ENCODE measurements around the gene MFRP. TPM values are rescaled to one million over a fixed set of nuclear protein-coding genes. Genes with fewer than 3 reads are reported as not detected.

The MFRP gene
- total and polyA plus RNA-seq, 9 of the 15 experiments (the other 6 are each of a cell fraction or from before 2014, with no cell fraction given) = not detected

DNA sequence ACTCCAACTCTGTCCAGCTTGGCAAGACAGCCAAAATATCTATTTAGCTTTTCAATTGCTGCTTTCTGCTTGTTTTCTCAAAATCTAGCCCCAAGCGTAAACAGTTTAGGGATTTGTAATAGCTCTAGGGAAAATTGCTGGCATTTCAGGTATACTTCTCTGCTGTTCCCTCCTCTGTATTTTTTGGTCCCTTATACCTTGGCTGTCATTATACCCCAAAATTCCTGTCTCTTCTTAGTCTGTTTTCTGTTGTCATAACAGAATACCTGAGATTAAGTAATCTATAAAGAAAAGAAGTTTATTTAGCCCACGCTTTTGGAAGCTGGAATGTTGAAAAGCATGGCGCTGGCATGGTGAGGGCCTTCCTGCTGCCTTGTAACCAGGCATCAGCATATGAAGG lies 53.0 kb downstream of the MFRP start:
- Histone ChIP-seq H3K4me2 (ENCODE audit: insufficient read depth, low read length) (no peak overlapping the region), H2AFZ (ENCODE audit: low read depth, low read length) (no peak overlapping the region), H3K9me1 (ENCODE audit: control insufficient read depth, insufficient read depth, low read length) (no peaks in the 10 kb centered on the region), H3K27me3 (ENCODE audit: control insufficient read depth in 2 of 2, insufficient read depth in 2 of 2, low read length in 2 of 2) (no peaks in the 10 kb centered on the region), H4K20me1 (replicated peaks; ENCODE audit: control insufficient read depth, insufficient read depth, low read length) (no peaks in the 10 kb centered on the region), H3K9me3 (replicated peaks; ENCODE audit: control insufficient read depth, insufficient read depth, low read depth, low read length) (peaks cover 7% of the 10 kb centered on the region), H3K4me3 (no peak overlapping the region), H3K27ac (ENCODE audit: extremely low read depth, low read depth, low read length) (no peak overlapping the region), H3K36me3 (ENCODE audit: control insufficient read depth, insufficient read depth, low read length) (peaks cover 37% of the 10 kb centered on the region; the same call in 2 of the 3 replicates), H3K9ac (ENCODE audit: insufficient read depth in 1 of 2, low read depth in 2 of 2, low read length in 2 of 2) (no peak overlapping the region), H3K4me1 (replicated peaks in 1 of 2; ENCODE audit: control insufficient read depth in 2 of 2, insufficient read depth in 2 of 2, low read length in 2 of 2) (no peaks in the 10 kb centered on the region), H3K79me2 (ENCODE audit: control insufficient read depth, insufficient read depth, low read length) (no peaks in the 10 kb centered on the region)
- intact Hi-C loops (cut with micrococcal nuclease) = no loop called here
- in situ Hi-C loops (cut with MboI) = no loop called here
- ChIA-PET CTCF (ENCODE audit: low intra/inter-chr PET ratio) (no interaction called here), POLR2A (no interaction called here)
- 98% methylated on average over 3 of the region's 3 CpGs for WGBS (ENCODE audit: insufficient coverage, low coverage, missing lambda C conversion rate)
- ATAC-seq (no peak), DNase-seq (ENCODE audit: extremely low read depth in 1 of 4, low spot score in 3 of 4) (no peak), FAIRE-seq (no peak)
- TF ChIP-seq MAZ (CRISPR knock-in tag; conservative IDR thresholded peaks at IDR 0.05 in 1 of 2, IDR thresholded peaks at IDR 0.05 in 1 of 2) (no peak), ZNF507 (tag; conservative IDR thresholded peaks at IDR 0.05) (no peak), HNRNPK (IDR thresholded peaks at IDR 0.05; ENCODE audit: low read depth, low read length, poor library complexity, severe bottlenecking) (no peak), FOXP1 (CRISPR knock-in tag; IDR thresholded peaks at IDR 0.05) (no peak), HSF4 (CRISPR knock-in tag; IDR thresholded peaks at IDR 0.05; ENCODE audit: borderline replicate concordance) (no peak), JUNB (CRISPR knock-in tag; conservative IDR thresholded peaks at IDR 0.05) (no peak), ZNF57 (CRISPR knock-in tag; IDR thresholded peaks at IDR 0.05) (no peak), ZZZ3 (IDR thresholded peaks at IDR 0.05) (no peak), LCOR (CRISPR knock-in tag; IDR thresholded peaks at IDR 0.05) (no peak), GTF2B (IDR thresholded peaks at IDR 0.05; ENCODE audit: extremely low read depth, insufficient read length) (no peak), IRF1 (CRISPR knock-in tag; IDR thresholded peaks at IDR 0.05; ENCODE audit: borderline replicate concordance) (no peak)
- no TSS peak for BruUV-seq (replicated peaks)

Data from K562 (cell line).